Natural killer cell (primary cell): ENCODE data around the gene NMNAT3. TPM values are rescaled to one million over a fixed set of nuclear protein-coding genes. Genes with fewer than 3 reads are reported as not detected.
A peak's percentile ranks its signal among the peaks of the same experiment; 100 is the strongest.

Source experiments
- ATAC-seq, 3 donors: fragments of 150-1000 bp in 2 of 3; fragments of 200-7000 bp in 1 of 3; cut with Tn5 transposase; 1 replicate in 1 of 3; 2 replicates in 2 of 3; pipeline ENCODE4 v1.10.0; 2021; ENCODE audit warnings: mild to moderate bottlenecking in 2 of 3, moderate library complexity in 2 of 3
- DNase-seq, 2 donors: peaks; one replicate each; pipeline versions ENCODE4 v3.0.0 to v3.0.0-alpha.2; 2013 to 2021; ENCODE audit warnings: mixed read lengths in 1 of 2
- H3K27ac ChIP-seq: one replicate; pipeline ENCODE4 v1.5.1; 2013; ENCODE audit warnings: mild to moderate bottlenecking, low read length
- H3K27me3 ChIP-seq: one replicate; pipeline ENCODE4 v1.6.1; 2013; ENCODE audit warnings: low read length; ENCODE audit not compliant: control insufficient read depth, insufficient read depth
- H3K36me3 ChIP-seq: one replicate; pipeline ENCODE4 v1.6.1; 2013; ENCODE audit warnings: low read length; ENCODE audit not compliant: control insufficient read depth, insufficient read depth
- H3K4me1 ChIP-seq: one replicate; pipeline ENCODE4 v1.6.1; 2013; ENCODE audit warnings: low read length; ENCODE audit not compliant: control insufficient read depth, insufficient read depth
- H3K4me3 ChIP-seq: one replicate; pipeline ENCODE4 v1.5.1; 2013; ENCODE audit warnings: low read length
- H3K9me3 ChIP-seq: one replicate; pipeline ENCODE4 v1.6.1; 2013; ENCODE audit warnings: low read length; ENCODE audit not compliant: control insufficient read depth, insufficient read depth
- H3K27ac Mint-ChIP-seq, 2 donors: one replicate each; pipeline ENCODE4 v1.8.0; 2022; ENCODE audit warnings: mild to moderate bottlenecking in 2 of 2, mixed read lengths in 2 of 2, moderate library complexity in 1 of 2
- H3K27me3 Mint-ChIP-seq, 2 donors: one replicate each; pipeline ENCODE4 v1.8.0; 2022; ENCODE audit warnings: low read depth in 2 of 2, mixed read lengths in 2 of 2
- H3K36me3 Mint-ChIP-seq: one replicate; pipeline ENCODE4 v1.8.0; 2022; ENCODE audit warnings: mixed read lengths
- H3K4me1 Mint-ChIP-seq, 2 donors: one replicate each; pipeline ENCODE4 v1.8.0; 2022; ENCODE audit warnings: mixed read lengths in 2 of 2
- H3K4me3 Mint-ChIP-seq: one replicate; pipeline ENCODE4 v1.8.0; 2022; ENCODE audit warnings: mild to moderate bottlenecking, moderate library complexity, mixed read lengths
- H3K9me3 Mint-ChIP-seq, 2 donors: one replicate each; pipeline ENCODE4 v1.8.0; 2022; ENCODE audit warnings: mixed read lengths in 2 of 2
- WGBS: methylation state at CpG from one replicate; pipeline ENCODE4 v1.1.7; 2013; ENCODE audit warnings: missing lambda C conversion rate; ENCODE audit not compliant: insufficient coverage; 5-methylcytosine and 5-hydroxymethylcytosine counted together
- intact Hi-C: fragments of 100-400 bp; cut with micrococcal nuclease; formaldehyde crosslinking; loops from one replicate; pipeline ENCODE4 v1.14.2; 2022
- total RNA-seq, 4 donors: library from RNA; stranded (reverse); fragments of 120-200 nt in 1 of 4; gene quantifications; one replicate each; pipeline versions ENCODE4 v1.2.3 to v1.2.4, GENCODE V29; 2013 to 2022
- TF ChIP-seq, protein P1 (sequence below): fragments of 200-600 bp; IDR thresholded peaks from one replicate; pipeline ENCODE4 v1.8.0; 2022; ENCODE audit warnings: antibody characterized with exemption

NMNAT3 gene
- total RNA-seq, 3 donors from 2014 or later (not counting 1 experiment from before 2014, with no cell fraction given), result 1.6 to 3.7 (median 2.2) TPM

- Mint-ChIP-seq H3K4me3 (no peak overlapping the region), H3K27me3 (no peaks in the 10 kb centered on the region), H3K27ac (no peak overlapping the region), H3K4me1 (no peaks in the 10 kb centered on the region), H3K36me3 (no peaks in the 10 kb centered on the region), H3K9me3 (no peaks in the 10 kb centered on the region)
- ATAC-seq (no peak), DNase-seq (peak in 1 of 2 donors; percentile 5)
- Histone ChIP-seq H3K27me3 (no peaks in the 10 kb centered on the region), H3K4me1 (no peaks in the 10 kb centered on the region), H3K36me3 (no peaks in the 10 kb centered on the region), H3K9me3 (no peaks in the 10 kb centered on the region), H3K27ac (no peak overlapping the region), H3K4me3 (no peak overlapping the region)
- WGBS, result 82% methylated on average over 2 of the region's 3 CpGs
- intact Hi-C loops, result no loop called here
- TF ChIP-seq, protein P1, sequence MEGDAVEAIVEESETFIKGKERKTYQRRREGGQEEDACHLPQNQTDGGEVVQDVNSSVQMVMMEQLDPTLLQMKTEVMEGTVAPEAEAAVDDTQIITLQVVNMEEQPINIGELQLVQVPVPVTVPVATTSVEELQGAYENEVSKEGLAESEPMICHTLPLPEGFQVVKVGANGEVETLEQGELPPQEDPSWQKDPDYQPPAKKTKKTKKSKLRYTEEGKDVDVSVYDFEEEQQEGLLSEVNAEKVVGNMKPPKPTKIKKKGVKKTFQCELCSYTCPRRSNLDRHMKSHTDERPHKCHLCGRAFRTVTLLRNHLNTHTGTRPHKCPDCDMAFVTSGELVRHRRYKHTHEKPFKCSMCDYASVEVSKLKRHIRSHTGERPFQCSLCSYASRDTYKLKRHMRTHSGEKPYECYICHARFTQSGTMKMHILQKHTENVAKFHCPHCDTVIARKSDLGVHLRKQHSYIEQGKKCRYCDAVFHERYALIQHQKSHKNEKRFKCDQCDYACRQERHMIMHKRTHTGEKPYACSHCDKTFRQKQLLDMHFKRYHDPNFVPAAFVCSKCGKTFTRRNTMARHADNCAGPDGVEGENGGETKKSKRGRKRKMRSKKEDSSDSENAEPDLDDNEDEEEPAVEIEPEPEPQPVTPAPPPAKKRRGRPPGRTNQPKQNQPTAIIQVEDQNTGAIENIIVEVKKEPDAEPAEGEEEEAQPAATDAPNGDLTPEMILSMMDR, result no peak
These were observed 48.7 kb downstream of the NMNAT3 start for GRCh38 chr3:139629033-139629432.

GRCh38 chr3:139627759-139628158, 50.0 kb downstream of the NMNAT3 start:
- WGBS, result 95% methylated on average over 5 of the region's 5 CpGs

DNA sequence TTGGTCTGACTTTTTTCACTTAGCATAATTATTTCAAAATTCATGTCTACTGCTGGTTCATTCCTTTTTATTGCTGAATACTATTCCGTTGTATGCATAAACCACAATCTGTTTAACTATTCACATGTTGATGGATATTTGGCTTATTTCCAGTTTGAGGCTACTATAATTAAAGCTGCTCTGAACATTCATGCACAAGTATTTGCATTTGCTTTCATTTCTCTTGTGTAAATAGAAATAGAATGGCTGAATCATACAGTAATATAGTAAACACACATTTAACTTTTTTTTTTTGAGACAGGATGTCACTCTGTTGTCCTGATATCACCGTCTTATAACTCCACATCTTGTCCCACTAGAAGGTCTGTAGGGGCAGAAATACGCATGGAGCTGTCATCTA, 57.3 kb downstream of the NMNAT3 start:
- Histone ChIP-seq H3K36me3 (no peaks in the 10 kb centered on the region), H3K4me3 (no peak overlapping the region), H3K4me1 (no peaks in the 10 kb centered on the region), H3K27ac (no peak overlapping the region), H3K27me3 (no peaks in the 10 kb centered on the region), H3K9me3 (no peaks in the 10 kb centered on the region)
- TF ChIP-seq, protein P1, result no peak
- H3K4me3 Mint-ChIP-seq, result no peak overlapping the region
- DNase-seq, result no peak
- H3K27me3 Mint-ChIP-seq, result no peaks in the 10 kb centered on the region
- no peak overlapping the region for H3K27ac Mint-ChIP-seq
- intact Hi-C loops, result no loop called here
- WGBS, result 87% methylated on average over 2 of the region's 3 CpGs
- no peaks in the 10 kb centered on the region for H3K9me3 Mint-ChIP-seq
- ATAC-seq, result no peak
- H3K36me3 Mint-ChIP-seq, result no peaks in the 10 kb centered on the region
- H3K4me1 Mint-ChIP-seq, result no peaks in the 10 kb centered on the region

More at GRCh38 chr3:139627759-139628158, 50.0 kb downstream of the NMNAT3 start:
- Histone ChIP-seq H3K27ac (no peak overlapping the region), H3K4me1 (no peaks in the 10 kb centered on the region), H3K9me3 (no peaks in the 10 kb centered on the region), H3K4me3 (no peak overlapping the region), H3K36me3 (no peaks in the 10 kb centered on the region), H3K27me3 (no peaks in the 10 kb centered on the region)
- no peak for ATAC-seq
- H3K27me3 Mint-ChIP-seq, result no peaks in the 10 kb centered on the region
- no peaks in the 10 kb centered on the region for H3K4me1 Mint-ChIP-seq
- TF ChIP-seq, protein P1, result no peak
- H3K36me3 Mint-ChIP-seq, result no peaks in the 10 kb centered on the region
- no peak overlapping the region for H3K27ac Mint-ChIP-seq
- H3K9me3 Mint-ChIP-seq, result no peaks in the 10 kb centered on the region
- DNase-seq, result no peak
- no peak overlapping the region for H3K4me3 Mint-ChIP-seq
- intact Hi-C loops, result no loop called here

- TF ChIP-seq, protein P1, result no peak
- H3K9me3 ChIP-seq, result no peaks in the 10 kb centered on the region
- no peak for DNase-seq
- ATAC-seq, result no peak
- WGBS, result 0% methylated on average over 1 of the region's 1 CpG
- Mint-ChIP-seq H3K9me3 (no peaks in the 10 kb centered on the region), H3K27ac (no peak overlapping the region), H3K4me1 (no peaks in the 10 kb centered on the region), H3K27me3 (no peaks in the 10 kb centered on the region), H3K36me3 (no peaks in the 10 kb centered on the region), H3K4me3 (no peak overlapping the region)
- no peaks in the 10 kb centered on the region for H3K27me3 ChIP-seq
- H3K4me1 ChIP-seq, result no peaks in the 10 kb centered on the region
- no peak overlapping the region for H3K4me3 ChIP-seq
- H3K36me3 ChIP-seq, result no peaks in the 10 kb centered on the region
- intact Hi-C loops, result no loop called here
- H3K27ac ChIP-seq, result no peak overlapping the region
These were observed 58.3 kb downstream of the NMNAT3 start for GRCh38 chr3:139619484-139619883.
